OCI-LY7 (cell line): Measurements from ENCODE around the gene KRT31. TPM values are rescaled to one million over a fixed set of nuclear protein-coding genes. Genes with fewer than 3 reads are reported as not detected.

ENCODE experiments used
- BruUV-seq: library from RNA; stranded (reverse); fragments of 400-500 nt; replicated peaks from 2 replicates; lab custom pipeline; 2021; lab: Mats Ljungman, UMichigan
- CTCF ChIA-PET: fragments of 300-600 bp; sonication (Branson Sonifier 250); formaldehyde crosslinking; loops from one replicate; lab custom pipeline; 2022; ENCODE audit warnings: antibody characterized with exemption; ENCODE audit not compliant: unreplicated experiment; lab: Charles Lee
- POLR2A ChIA-PET: fragments of 300-600 bp; sonication (Branson Sonifier 250); formaldehyde crosslinking; loops from one replicate; lab custom pipeline; 2022; ENCODE audit warnings: antibody characterized with exemption; lab: Charles Lee
- DNase-seq: peaks from one replicate; pipeline ENCODE4 v3.0.0-alpha.2; 2015; ENCODE audit warnings: low spot score
- H2AFZ ChIP-seq: fragments of 200-600 bp; sonication (generic), shearing (Covaris generic); 2 replicates; pipeline ENCODE4 v1.6.1; 2014; ENCODE audit warnings: mild to moderate bottlenecking, antibody characterized with exemption, low read length, moderate library complexity
- H3K27ac ChIP-seq: fragments of 200-600 bp; sonication (generic); 2 replicates; pipeline ENCODE4 v1.5.1; 2014; ENCODE audit warnings: mixed run types, low read depth, mild to moderate bottlenecking, moderate library complexity, low read length, inconsistent platforms; ENCODE audit not compliant: poor library complexity, severe bottlenecking
- H3K36me3 ChIP-seq: fragments of 200-600 bp; sonication (generic); 2 replicates; pipeline ENCODE4 v1.6.1; 2014; ENCODE audit warnings: mild to moderate bottlenecking, antibody characterized with exemption, low read length, moderate library complexity, mixed read lengths; ENCODE audit not compliant: insufficient read depth
- H3K4me1 ChIP-seq: fragments of 200-600 bp; sonication (generic); 2 replicates; pipeline ENCODE4 v1.5.1; 2014; ENCODE audit warnings: mild to moderate bottlenecking, low read length; ENCODE audit not compliant: insufficient read depth, poor library complexity, severe bottlenecking
- H3K4me2 ChIP-seq: fragments of 200-600 bp; sonication (generic); 2 replicates; pipeline ENCODE4 v1.6.1; 2014; ENCODE audit warnings: mild to moderate bottlenecking, low read length
- H3K4me3 ChIP-seq: fragments of 200-600 bp; sonication (generic); 2 replicates; pipeline ENCODE4 v1.5.1; 2014; ENCODE audit warnings: mild to moderate bottlenecking, low read depth, low read length; ENCODE audit not compliant: poor library complexity, severe bottlenecking
- H3K79me2 ChIP-seq: fragments of 200-600 bp; sonication (generic); 2 replicates; pipeline ENCODE4 v1.6.1; 2016; ENCODE audit warnings: low read depth, mild to moderate bottlenecking, low read length, moderate library complexity, mixed read lengths; ENCODE audit not compliant: insufficient read depth
- H3K9me2 ChIP-seq: fragments of 200-600 bp; sonication (generic); 2 replicates; pipeline ENCODE4 v1.6.1; 2016; ENCODE audit warnings: mild to moderate bottlenecking, low read length, mixed read lengths; ENCODE audit not compliant: insufficient read depth
- H3K9me3 ChIP-seq: fragments of 200-600 bp; sonication (generic); 2 replicates; pipeline ENCODE4 v1.6.1; 2014; ENCODE audit warnings: mild to moderate bottlenecking, mixed run types, low read length, mixed read lengths
- H4K20me1 ChIP-seq: fragments of 200-600 bp; sonication (generic); 2 replicates; pipeline ENCODE4 v1.6.1; 2014; ENCODE audit warnings: mild to moderate bottlenecking, antibody characterized with exemption, low read length, moderate library complexity, mixed read lengths; ENCODE audit not compliant: insufficient read depth
- CTCF ChIP-seq: fragments of 200-600 bp; sonication (generic); conservative IDR thresholded peaks from 2 replicates; pipeline ENCODE4 v1.5.1; 2014; ENCODE audit warnings: mild to moderate bottlenecking, antibody characterized with exemption, low read length, moderate library complexity, mixed read lengths
- EZH2phosphoT487 ChIP-seq: fragments of 200-600 bp; sonication (generic); IDR thresholded peaks from 2 replicates; pipeline ENCODE4 v1.6.1; 2018; ENCODE audit warnings: low read depth, borderline replicate concordance, mild to moderate bottlenecking, mixed run types, antibody characterized with exemption, low read length, moderate library complexity, mixed read lengths
- intact Hi-C: fragments of 100-400 bp; cut with micrococcal nuclease; formaldehyde crosslinking; loops from one replicate; pipeline ENCODE4 v1.10.0; 2022; ENCODE audit not compliant: unreplicated experiment
- total RNA-seq, 2 experiments: library from RNA; depleted of rRNA in 1 of 2; stranded (reverse); fragments of >200 nt in 1 of 2; shearing (Covaris generic) in 1 of 2; gene quantifications; 2 replicates each; pipeline ENCODE4 v1.2.3, GENCODE V29; 2014 to 2022

Gene KRT31
- total RNA-seq, 2 experiments from 2014 or later: not detected

- no peak overlapping the region for H3K4me2 ChIP-seq
- BruUV-seq: no TSS peak
- POLR2A ChIA-PET: no interaction called here
- TF ChIP-seq CTCF (no peak), EZH2phosphoT487 (no peak)
- H3K79me2 ChIP-seq: no peaks in the 10 kb centered on the region
- H3K4me1 ChIP-seq: no peaks in the 10 kb centered on the region
- no peaks in the 10 kb centered on the region for H3K9me2 ChIP-seq
- no peaks in the 10 kb centered on the region for H3K9me3 ChIP-seq
- no peak overlapping the region for H2AFZ ChIP-seq
- H3K4me3 ChIP-seq: no peak overlapping the region
- no peak for DNase-seq
- CTCF ChIA-PET: no interaction called here
- intact Hi-C loops: no loop called here
- H3K36me3 ChIP-seq: no peaks in the 10 kb centered on the region
- H4K20me1 ChIP-seq: no peaks in the 10 kb centered on the region
- H3K27ac ChIP-seq: no peak overlapping the region
These were observed 16.0 kb upstream of the KRT31 start for GRCh38 chr17:41413353-41413957.

GRCh38 chr17:41411072-41411840 lies 13.8 kb upstream of the KRT31 start:
- no peaks in the 10 kb centered on the region for H3K79me2 ChIP-seq
- no peak overlapping the region for H3K4me2 ChIP-seq
- ChIA-PET POLR2A (no interaction called here), CTCF (no interaction called here)
- H4K20me1 ChIP-seq: no peaks in the 10 kb centered on the region
- H3K4me3 ChIP-seq: no peak overlapping the region
- H2AFZ ChIP-seq: no peak overlapping the region
- TF ChIP-seq EZH2phosphoT487 (no peak), CTCF (no peak)
- intact Hi-C loops: no loop called here
- H3K9me3 ChIP-seq: no peaks in the 10 kb centered on the region
- H3K36me3 ChIP-seq: no peaks in the 10 kb centered on the region
- H3K27ac ChIP-seq: no peak overlapping the region
- no peak for DNase-seq
- no peaks in the 10 kb centered on the region for H3K9me2 ChIP-seq
- BruUV-seq: no TSS peak
- H3K4me1 ChIP-seq: no peaks in the 10 kb centered on the region

GRCh38 chr17:41407226-41407625 lies 9.8 kb upstream of the KRT31 start:
- TF ChIP-seq EZH2phosphoT487 (no peak), CTCF (no peak)
- Histone ChIP-seq H3K9me2 (no peaks in the 10 kb centered on the region), H4K20me1 (no peaks in the 10 kb centered on the region), H3K4me3 (no peak overlapping the region), H3K36me3 (no peaks in the 10 kb centered on the region), H3K79me2 (no peaks in the 10 kb centered on the region), H3K9me3 (no peaks in the 10 kb centered on the region), H3K27ac (no peak overlapping the region), H3K4me1 (no peaks in the 10 kb centered on the region), H2AFZ (no peak overlapping the region), H3K4me2 (no peak overlapping the region)
- DNase-seq: no peak
- ChIA-PET POLR2A (no interaction called here), CTCF (no interaction called here)
- BruUV-seq: no TSS peak
- intact Hi-C loops: no loop called here
